Fibroblast of mammary gland (primary cell): Measurements from ENCODE around the gene TEX36.
A peak's percentile ranks its signal among the peaks of the same experiment; 100 is the strongest.

Experiments used
- DNase-seq: peaks from one replicate; pipeline ENCODE4 v3.0.0-alpha.2; 2010; ENCODE audit warnings: low read depth
- H3K4me3 ChIP-seq: 2 replicates; pipeline ENCODE4 v1.5.1; 2011; ENCODE audit warnings: low read depth, mild to moderate bottlenecking, low read length, moderate library complexity; ENCODE audit not compliant: control insufficient read depth
- TF ChIP-seq, protein P1 (sequence below): conservative IDR thresholded peaks from 2 replicates; pipeline ENCODE4 v1.5.1; 2011; ENCODE audit warnings: low read depth, low read length, inconsistent platforms; ENCODE audit not compliant: control insufficient read depth, insufficient read depth

The TEX36 gene

DNA sequence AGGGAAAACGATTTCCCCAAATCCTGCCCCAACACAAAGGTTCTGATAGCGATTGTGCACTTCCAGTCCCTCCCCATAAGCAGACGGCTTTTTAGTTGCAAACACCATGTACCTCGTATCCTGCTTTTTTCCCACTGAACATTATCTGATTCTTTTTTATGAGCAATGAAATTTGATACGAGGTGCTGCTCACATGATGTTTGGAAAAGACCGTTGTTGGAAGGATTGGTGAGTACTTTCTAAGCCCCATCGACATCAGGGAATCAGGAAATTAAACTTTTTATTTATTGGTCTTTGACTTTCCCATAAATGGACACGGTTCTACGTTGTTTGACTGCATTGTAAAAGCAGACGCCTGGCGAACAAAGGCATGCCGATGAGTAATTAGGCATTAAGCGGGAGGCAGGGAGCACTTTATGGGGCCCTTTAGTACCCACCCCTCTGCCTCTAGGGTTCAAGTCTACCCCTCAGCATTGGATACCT, 49.4 kb downstream of the TEX36 start:
- TF ChIP-seq, protein P1, sequence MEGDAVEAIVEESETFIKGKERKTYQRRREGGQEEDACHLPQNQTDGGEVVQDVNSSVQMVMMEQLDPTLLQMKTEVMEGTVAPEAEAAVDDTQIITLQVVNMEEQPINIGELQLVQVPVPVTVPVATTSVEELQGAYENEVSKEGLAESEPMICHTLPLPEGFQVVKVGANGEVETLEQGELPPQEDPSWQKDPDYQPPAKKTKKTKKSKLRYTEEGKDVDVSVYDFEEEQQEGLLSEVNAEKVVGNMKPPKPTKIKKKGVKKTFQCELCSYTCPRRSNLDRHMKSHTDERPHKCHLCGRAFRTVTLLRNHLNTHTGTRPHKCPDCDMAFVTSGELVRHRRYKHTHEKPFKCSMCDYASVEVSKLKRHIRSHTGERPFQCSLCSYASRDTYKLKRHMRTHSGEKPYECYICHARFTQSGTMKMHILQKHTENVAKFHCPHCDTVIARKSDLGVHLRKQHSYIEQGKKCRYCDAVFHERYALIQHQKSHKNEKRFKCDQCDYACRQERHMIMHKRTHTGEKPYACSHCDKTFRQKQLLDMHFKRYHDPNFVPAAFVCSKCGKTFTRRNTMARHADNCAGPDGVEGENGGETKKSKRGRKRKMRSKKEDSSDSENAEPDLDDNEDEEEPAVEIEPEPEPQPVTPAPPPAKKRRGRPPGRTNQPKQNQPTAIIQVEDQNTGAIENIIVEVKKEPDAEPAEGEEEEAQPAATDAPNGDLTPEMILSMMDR = no peak
- H3K4me3 ChIP-seq = no peak overlapping the region
- no peak for DNase-seq

DNA sequence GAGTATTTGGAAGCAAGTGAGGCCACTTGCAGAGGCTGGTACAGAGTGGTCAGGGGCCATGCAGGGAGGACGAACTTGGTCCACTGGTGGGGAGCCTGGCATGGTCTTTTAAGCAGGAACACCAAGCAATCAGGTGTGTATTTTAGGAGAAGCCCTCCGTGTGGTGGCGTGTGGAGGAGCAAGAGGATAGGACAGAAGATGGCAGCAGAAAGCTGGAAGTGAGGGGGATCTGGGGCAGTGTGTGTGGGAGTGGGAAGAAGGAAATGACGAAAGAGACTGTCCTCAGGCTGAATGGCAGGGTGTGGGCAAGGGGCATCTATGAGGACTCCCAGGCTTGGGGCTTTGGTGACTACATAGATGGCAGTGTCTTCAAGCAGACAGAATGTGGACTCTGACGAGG, 51.2 kb downstream of the TEX36 start:
- TF ChIP-seq, protein P1 = no peak
- H3K4me3 ChIP-seq = no peak overlapping the region
- no peak for DNase-seq

DNA sequence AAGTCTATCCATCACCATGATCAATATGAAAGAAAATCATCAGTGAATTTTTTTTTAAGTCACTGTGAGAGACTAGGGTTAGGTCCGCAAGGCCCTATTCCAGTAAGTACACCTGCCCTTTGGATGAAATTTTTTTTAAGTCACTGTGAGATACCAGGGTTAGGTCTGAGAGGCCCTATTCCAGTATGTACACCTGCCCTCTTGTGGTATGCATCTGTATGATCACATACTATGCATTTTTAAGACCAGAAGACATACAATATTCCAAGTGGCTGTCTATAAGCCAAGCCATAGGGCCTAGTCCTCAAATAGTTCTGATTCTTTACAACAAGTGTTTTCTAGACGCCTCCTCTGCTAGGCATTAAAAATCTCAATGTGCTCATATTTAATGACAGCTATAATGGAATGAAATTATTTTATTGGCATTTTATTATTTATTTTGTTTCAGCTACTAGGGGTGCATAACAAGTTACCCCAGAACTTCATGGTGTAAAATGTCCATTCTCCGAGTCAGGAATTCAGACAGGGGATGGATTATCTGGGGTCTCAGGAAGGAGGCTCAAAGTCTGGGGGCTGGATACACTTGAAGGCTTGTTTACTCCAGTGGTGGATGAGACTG, 53.1 kb downstream of the TEX36 start:
- TF ChIP-seq, protein P1 = peak; percentile 40
- no peak overlapping the region for H3K4me3 ChIP-seq
- peak; percentile 42 for DNase-seq

DNA sequence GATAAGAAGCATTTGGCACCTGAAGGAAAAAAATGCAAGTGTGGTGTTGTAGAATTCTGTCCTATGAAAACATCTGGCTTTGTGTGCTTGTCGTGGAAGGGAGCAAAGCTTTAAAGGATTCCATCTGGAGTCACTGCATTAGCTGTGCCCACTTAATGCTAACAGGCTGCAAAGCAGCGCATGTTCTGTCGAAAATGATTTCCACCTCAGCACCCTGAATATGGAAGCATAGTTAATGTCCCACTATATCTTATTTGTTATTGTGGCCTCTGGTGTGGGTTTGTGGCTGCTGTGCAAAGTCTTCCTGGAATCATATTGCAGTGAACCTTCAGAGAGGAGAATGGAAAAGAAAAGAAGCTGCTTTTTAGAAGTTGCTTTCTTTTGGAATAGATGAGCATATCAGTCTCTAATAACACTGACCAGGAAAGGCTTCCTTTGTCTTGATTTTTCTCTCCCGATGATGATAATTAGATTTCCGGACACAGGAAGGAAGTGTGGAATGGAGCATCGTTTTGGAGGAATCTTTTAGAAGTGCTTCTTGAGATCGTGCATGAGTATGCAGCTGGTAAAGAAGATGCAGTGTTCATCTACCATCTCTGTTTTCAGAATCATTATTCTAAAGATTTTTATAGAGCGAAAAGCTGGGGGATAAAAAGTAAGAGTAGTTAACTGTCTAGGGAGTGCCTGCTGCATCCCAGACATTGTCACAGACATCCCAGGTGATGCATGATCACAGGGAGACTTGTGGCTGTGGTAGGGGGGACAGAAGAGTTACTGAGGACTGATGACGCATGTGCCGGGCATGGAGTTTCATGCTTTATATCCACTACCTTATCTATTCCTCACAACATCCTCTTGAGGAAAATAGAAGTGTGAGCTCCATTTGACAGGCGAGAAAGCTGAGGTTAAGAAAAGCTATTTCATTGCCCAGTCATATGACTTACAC, 54.6 kb downstream of the TEX36 start:
- H3K4me3 ChIP-seq = no peak overlapping the region
- no peak for DNase-seq
- TF ChIP-seq, protein P1 = no peak

DNA sequence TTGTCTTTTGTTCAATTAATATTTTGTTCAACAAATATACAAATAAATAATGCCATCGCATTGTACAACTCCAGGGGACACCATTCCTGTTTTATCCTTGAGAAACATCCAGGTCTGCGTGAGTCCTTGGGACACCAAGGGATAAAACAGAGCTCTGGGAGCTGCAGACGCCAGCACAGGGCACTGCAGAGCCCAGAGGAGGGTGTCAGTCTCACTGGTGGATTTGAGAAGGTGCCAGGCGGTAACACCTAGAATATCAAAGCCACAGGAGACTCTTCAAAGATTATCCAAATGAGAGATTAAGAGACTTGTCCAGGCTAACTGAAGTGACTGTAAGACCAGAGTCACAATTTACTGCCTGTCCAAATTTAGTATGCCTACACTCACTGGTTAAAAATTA, 55.3 kb downstream of the TEX36 start:
- DNase-seq = no peak
- no peak overlapping the region for H3K4me3 ChIP-seq
- TF ChIP-seq, protein P1 = no peak

DNA sequence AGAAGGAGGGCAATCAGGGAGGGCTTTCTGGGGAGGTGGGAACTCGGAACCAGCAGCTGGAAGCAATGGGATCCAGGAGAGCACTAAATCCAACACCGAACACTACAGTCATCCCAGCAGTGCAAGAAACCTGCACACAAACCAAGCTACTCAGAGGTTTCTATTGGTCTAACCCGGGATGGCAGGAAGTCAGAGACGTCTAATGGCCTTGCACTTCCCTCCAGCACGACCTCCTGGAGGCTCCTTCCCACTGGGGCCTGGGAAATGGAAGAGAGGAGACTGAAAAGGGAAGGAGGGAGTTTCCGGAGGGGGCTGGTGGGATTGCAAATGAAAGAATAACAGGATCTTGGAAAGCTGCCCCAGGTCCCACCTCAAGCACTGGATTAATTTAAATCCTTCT, 56.3 kb downstream of the TEX36 start:
- no peak overlapping the region for H3K4me3 ChIP-seq
- TF ChIP-seq, protein P1 = no peak
- no peak for DNase-seq
